Stimulated activated CD8-positive, alpha-beta memory T cell treated with anti-CD3 and anti-CD28 coated beads, Interleukin-2, amount 100 ng/mL, for 1 hour (primary cell): ENCODE measurements around the gene MARCHF9.

Experiments used
- DNase-seq, 2 donors: peaks; one replicate each; pipeline ENCODE4 v3.0.0-alpha.2; 2020; ENCODE audit warnings: low read depth in 2 of 2

Gene MARCHF9

DNA sequence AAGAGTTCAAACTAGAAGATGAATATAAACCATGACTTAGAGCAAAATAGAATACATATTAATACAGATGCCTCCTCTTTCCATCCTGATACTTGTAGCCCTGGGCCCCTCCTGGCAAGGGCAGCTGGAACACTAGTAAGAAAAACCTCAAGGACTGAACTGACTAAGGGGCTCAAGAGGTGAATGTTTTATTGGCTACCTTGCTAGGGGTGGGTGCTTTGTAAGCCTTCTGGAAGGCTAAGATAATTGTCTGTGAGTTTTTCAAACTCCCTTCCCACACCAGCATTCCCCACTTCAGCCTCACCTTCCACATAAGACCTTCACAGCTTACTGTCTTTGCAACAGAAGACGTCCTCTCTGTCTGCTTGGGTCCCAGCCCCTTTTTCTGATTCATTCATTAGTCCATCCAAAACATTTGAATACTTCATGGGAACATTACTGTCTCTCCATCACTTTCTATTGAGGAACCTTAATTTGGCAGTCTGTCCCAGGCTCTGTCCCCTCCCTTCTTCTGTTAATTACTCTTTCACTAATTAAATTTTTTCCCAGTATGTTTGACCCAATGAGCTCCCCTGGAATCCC is 1.1 kb upstream of the MARCHF9 start:
- DNase-seq, result no peak

DNA sequence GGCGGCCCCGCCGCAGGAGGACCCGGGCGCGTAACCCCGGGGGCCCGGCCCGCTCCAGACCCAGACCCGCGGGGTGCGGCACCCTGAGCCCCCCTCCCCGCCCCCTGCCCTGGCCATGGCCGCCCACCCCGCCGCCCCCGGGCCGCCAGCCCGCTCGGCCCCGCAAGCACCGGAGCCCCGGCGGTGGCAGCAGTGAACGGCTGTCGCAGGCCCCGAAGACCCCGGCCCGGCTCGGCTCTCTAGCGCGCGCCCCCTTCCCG is 221 bp downstream of the MARCHF9 start:
- DNase-seq, result no peak

DNA sequence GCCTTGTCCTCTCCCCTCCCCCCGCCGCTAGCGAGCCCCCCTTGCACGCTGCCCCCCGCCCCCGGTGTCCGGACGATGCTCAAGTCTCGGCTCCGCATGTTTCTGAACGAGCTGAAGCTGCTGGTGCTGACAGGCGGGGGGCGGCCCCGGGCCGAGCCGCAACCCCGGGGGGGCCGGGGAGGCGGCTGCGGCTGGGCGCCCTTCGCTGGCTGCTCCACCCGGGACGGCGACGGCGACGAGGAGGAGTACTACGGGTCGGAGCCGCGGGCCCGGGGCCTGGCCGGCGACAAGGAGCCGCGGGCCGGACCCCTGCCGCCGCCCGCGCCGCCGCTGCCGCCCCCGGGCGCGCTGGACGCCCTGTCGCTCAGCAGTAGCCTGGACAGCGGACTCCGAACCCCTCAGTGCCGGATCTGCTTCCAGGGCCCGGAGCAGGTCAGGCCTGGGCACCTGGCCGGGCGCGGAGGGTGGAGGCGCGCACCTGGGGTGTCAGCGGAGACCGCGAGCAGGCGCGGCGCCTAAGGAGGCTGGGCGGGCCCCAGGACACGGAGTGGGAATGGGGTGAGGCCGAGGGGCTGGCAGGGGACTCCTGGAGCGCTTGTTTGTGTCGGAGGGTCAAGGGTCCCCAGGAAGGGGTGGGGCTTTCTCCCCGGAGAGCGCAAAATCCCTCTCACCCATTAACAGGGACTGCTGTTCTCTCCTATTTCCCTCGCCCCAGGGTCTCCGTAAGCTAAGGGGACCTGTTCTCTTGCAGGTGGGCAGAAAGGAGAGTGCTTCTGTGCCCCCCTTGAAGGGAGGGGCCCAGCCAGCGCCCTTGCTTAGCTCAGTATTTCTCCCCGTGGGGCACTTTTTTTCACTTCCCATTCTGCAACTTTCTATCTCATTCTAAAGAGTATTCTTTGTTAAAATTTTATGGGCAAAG is 810 bp downstream of the MARCHF9 start:
- DNase-seq, result peak in 1 of 2 donors; percentile 30

DNA sequence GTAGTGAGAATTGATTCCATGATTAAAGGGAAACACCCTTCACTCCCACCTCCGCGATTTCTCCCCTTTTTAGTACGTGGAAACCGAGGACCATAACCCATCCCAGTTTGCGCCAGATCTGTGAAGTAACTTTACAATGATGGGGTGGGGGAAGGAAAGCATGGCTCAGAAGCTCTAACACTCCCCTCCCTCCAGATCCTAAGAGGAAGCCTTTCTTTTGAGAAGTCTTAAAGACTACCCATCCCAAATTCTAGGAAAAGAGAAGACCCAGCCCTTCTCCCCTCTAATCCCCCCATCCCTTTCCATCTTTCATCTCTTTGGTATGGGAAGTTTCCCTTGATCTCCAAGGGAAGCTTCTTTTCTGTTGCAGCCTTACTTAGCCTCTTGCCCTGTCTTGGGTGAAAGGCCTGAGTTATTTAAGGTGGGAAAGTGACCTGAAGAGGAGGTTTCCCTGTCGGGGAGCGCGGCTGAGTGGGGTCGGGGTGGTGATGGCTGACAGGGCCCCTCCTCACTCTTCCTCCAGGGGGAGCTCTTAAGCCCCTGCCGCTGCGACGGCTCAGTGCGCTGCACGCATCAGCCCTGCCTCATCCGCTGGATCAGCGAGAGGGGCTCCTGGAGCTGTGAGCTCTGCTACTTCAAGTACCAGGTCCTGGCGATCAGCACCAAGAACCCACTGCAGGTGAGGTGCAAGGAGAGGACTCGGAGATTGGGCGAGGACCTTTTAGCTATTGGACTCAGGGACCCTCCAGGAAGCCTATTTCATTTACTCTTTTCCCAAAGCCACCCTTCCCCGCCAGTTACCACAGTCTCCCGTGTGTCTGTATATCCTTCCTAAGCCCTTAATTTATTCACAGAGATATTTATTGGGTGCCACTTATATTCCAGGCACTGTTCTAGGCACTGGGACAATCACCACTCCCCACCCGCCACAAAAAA is 1.8 kb downstream of the MARCHF9 start:
- DNase-seq, result peak in 1 of 2 donors; percentile 39

DNA sequence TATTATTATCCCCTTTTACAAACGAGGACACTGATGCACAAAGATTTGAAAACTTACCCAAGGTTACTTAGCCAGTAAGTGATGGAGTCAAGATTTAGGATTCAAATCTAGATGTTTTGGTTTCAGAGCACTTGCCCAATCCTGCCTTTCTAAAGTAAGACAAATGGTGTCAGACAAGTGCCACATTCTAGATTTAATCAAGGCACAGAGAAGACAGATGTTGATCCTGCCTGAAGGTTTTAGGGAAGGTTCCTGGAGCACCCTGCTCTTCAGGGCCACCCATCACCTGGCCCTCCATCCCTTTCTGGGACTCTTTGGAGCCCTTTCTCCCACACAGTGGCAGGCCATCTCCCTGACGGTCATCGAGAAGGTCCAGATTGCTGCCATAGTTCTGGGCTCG is 2.9 kb downstream of the MARCHF9 start:
- DNase-seq, result no peak

DNA sequence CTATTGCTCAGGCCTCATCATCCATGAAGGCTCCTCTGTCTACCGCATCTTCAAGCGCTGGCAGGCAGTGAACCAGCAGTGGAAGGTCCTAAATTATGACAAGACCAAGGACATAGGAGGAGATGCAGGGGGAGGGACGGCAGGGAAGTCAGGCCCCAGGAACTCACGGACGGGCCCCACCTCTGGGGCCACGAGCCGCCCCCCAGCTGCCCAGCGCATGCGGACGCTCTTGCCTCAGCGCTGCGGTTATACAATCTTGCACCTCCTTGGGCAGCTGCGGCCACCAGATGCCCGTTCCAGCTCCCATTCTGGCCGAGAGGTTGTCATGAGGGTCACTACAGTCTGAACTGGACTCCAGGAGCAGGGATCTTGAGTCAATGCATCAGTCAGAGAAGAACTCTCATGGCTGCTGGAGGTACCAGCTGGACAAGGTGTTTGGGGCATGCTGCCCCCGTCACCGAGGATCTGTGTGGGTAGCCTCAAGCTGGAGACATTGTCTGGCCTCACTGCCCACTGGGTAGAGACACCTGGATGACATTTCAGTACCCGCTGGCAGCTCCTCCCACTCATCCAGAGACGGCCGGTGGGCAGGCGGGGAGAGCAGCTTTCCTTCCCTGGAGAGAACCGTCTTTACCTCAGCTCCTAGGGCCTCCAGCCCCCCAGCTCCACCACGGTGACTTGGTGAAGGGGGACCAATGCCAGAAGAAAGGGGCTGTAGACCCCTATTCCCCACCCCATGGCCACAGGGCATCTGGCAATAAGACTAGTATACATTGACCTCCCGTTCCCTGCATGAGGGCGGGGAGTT is 3.9 kb downstream of the MARCHF9 start:
- DNase-seq, result no peak

DNA sequence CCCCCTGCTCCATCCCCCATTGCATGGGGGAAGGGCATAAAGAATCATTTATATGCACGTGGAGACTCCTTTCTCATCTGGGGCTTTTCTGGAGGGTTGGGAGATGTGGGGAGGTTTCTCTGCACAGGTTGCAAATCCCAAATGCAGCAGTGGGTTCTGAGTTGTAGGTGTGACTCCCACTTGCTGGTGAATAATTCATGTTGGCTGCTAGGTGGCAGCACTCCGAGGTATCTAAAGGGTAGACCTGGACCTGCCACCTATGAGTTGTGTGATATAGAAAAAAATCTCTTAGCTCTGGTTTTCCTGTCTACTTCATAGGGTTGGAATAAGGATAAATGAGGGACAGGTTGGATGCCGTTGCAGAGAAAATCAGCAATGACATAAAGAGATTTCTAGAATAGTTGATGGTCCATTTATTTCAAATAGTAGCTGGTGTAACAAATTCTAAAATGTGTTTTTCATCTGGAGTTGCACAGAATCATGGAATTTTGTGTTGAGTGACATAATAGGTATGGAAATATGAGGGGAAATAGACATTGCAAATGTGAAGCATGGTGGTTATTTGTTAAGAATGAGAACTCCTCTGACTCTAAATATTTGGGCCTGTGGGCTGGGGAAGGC is 4.6 kb downstream of the MARCHF9 start:
- peak in 1 of 2 donors; percentile 25 for DNase-seq

DNA sequence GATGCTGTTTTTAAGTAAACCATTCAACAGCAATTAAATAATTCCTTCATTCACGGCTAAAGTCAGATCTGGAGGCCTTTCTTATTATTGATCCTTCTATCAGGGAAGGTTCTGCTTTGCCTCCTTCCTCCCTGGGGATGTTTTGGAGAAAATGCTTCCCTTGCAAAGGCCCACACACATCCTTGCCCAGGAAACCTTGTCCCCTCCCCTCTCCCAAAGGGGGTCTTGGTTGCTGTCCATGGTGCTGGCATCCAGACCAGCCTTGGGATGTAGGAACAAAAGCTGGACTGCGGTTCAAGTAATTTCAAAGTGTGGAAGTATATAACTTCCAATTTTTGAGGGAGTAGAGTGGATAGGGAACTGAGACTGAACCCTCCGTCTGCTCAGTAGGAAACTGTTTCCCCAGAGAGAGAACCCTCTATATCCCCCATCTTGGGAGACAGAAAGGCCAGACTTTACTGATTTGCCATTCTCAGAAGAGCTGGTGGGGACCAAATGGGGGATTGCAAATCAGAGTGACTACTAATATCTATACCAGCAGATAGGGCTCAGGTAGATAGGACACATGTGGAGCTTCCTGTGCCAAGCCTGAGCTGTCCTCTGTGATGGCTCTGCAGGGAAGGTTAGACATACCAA is 5.6 kb downstream of the MARCHF9 start:
- DNase-seq, result no peak

DNA sequence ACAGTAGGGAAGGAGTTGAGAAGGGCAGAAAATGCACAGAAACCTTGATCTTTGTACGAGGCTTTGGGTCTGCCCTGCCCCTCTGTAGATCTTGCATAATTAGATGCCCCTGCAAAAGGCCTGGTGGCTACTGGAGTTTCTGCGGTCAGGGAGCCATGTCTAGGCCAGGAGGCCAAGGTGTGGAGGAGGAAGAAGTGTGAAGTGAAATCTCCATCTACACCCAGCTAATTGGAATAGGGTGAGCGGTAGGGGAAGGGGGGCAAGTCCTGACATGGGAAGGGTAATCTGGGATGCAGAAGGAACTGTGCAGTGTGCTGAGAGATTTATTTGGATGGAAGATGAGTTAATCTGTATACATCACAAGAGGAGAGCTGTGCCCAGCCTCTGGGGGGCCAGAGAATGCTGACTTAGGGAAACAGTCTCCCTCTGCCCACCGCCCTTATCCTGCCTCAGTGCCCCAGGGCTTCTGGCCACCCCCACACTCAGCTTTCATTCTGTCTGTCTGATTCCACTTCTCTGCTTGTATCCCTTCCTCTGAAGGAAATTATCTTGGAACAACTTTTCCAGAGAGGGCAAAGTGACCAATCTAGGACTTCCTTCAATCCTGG is 6.6 kb downstream of the MARCHF9 start:
- DNase-seq, result no peak

DNA sequence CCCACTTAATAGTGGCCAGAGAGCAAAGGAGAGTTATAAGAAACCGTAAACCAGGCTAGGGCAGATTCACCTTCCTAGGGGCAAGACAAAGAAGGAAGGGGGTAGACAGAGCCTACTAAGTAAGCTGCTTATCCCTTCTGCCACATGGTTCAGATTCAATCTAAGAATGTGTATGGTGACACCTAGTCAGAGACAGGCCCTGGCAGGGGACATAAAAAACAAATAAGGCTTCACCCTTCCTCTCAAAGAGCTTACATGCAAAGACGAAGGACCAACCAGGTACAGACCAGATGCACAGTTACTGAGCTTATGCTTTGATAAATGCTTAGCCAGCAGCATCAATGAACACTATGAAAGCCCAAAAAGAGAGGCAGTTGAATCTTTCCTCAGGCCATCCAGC is 7.6 kb downstream of the MARCHF9 start:
- no peak for DNase-seq

DNA sequence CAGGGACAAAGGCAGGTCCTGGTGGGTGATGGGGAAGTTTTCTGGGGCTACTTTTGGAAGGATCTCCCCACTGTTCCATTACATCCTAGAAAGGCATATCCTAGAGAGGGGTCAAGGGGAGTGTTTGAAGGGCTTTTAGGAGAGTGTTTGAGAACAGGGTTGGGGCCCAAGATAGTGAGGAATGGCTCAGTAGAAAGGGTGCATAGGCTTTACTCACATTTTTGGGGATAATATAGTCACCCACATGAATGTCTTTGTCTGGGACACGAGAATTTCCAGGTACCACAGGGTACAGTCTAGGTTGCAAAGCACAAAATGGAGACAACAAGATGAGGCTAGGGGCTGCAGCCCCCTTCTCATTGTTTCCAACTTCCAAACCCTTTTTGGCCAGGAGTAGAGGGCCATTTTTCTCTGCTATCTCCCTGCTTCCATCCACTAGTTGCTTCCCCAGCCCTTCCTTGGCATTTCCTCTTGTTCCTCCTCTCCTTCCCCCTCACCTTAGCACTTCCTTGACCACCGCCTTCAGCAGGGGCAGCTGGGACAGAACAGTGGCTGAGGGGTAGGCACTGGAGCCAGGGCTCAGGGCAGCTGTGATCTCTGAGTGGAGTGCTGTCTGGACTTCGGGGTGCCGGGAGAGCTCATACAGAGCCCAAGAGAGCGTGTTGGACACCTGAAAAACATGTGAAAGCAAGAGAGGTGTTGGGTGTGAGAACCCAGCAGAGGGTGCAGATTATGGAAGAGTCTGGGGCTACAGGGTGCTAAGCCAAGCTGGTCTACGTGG is 9.2 kb downstream of the MARCHF9 start:
- no peak for DNase-seq

DNA sequence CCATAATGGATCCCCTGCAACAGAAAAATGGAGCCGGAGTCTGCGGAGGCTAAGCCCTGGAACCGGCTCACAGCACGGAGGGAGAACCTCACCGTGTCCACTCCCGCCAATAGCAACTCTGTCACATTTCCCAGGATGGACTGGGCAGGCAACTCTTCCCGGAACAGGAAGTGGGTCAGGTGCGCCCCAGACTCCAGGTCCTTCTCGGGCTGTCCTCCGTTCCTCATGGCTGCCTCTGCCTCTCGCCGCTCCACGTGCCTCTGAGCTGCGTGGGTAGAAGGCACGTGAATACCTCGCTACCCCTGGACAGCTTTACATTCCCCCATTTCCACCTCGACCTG is 9.7 kb downstream of the MARCHF9 start:
- DNase-seq, result no peak

DNA sequence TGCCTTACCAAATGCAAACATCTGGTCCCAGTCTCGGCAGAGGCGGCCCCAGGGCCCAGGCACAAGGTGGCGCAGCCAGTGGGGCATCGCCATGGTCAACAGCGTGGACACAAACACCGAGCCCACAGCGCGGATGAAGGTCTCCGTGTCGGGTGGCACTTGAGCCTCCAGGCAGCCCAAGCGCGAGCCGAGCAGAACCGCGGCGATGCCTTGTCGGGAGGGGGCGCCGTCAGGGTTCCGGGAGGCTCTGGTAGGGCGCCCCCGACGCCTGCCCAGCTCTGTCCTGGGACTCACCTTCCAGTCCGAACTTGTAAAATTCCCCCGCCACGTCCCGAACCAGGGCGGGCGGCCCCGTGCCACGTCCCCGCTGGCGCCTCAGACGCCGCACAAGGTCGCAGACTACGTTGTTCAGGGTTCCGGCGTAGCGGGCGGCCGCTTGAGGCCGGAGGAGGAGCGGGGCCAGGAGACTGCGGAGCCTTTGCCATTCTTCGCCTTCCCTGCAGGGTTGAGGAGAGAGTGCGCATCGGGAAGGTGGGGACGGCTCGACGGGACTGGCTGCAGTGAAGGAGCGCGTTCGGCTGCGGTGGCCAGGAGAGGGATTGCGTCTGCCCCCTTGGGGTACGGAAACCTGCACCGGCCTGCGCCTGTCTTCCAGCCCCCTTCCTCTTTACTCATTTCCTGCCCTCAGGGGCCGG is 10.2 kb downstream of the MARCHF9 start:
- DNase-seq, result peak in 1 of 2 donors; percentile 22

DNA sequence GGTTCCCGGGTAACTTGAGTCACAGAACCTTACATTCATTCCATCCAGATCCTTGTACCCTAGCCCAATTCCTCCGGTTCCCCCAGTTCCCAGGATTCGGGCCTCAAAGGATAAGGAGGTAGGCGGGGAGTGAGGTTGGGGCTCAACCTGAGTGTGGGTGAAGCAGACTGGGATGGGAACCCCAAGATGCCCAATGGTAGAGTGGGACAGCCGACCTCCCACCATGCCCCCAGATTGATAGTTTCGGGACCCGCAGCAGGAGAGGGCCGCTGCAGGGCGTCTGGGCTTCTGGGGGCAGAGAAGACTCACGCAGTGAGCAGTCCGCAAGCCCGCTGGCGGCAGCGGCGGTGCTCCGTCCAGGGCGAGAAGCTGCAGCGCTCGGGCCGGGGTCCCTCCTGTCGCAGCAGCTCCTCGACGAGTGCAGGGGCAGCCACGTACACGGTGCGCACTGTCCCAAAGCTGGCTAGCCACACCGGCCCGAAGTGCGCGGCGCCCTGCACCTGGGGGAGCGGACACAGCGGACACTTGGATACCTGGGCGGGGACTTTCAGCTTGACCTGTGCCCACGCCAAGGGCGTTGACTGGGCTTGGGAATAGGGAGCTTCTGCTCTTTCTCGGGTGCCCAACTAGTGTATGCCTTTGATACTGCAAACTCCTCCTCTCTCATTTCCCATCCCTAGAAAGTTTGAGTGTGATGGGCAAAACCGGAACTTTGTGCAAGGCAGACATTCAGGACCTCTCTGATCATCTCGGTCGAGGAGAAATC is 11.0 kb downstream of the MARCHF9 start:
- no peak for DNase-seq

DNA sequence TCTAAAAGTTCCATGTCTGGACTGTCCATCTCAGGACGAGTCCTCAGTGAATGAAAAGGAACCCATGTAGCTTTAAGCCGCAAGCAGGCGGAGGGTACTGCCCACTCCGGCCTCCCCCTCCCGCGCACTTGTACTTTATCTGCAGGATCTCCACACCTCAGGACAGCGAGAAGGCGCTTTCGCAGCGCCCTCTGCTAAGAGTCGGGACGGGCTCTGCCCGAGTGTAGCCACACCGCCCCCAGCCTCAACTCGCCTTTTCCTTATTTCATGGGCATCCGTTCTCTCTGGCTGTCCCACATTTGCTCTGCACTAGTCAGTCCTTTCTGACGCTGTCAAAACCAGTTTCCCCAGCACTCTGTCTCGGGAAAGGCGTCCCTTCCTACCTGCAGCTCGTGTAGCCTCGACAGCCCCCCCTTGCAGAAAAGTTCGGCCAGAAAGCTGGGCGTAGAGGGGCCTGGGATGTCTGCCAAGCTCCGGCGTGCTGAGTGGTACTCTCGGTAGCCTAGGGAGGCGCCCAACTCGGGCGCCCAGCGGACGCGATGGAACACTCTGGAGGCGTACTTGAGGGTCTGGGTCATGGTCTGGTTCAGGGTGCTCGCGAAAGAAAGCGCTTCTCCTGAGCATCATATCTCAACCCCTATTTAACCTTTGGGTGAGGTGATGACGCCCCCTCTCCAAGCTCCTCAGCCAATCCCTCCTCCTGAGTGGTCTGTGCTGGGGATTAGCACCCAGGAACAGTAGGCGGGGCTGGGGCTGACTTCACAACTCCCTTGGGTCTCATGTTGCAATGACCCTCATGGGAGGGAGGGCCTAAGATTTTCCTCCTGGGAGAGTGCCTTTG is 11.8 kb downstream of the MARCHF9 start, which contains the start of gene CYP27B1:
Gene CYP27B1, minus strand, starts transcription at position 615 of the 841 bp plus-strand sequence. Its CDS starts 37 bp downstream, at position 578.
- no peak for DNase-seq

DNA sequence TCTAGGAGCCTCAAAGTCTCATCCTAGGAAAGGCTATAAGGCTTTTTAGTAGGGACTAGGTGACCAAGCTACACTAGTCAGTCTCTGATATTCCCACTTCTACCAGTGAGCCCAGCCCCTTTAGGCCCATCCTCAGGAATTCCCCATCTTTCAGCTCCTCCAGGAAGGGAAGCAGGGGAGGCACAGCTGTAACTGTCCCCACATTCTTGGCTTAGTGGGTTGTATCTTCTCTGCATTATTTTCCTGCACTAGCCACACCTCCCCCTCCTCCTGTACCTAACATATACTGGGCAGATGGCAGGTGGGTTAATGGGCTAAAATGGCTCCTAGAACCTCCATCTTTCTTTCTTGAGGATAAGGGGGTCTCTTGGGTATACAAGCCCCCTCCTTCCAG is 12.4 kb downstream of the MARCHF9 start:
- DNase-seq, result no peak

DNA sequence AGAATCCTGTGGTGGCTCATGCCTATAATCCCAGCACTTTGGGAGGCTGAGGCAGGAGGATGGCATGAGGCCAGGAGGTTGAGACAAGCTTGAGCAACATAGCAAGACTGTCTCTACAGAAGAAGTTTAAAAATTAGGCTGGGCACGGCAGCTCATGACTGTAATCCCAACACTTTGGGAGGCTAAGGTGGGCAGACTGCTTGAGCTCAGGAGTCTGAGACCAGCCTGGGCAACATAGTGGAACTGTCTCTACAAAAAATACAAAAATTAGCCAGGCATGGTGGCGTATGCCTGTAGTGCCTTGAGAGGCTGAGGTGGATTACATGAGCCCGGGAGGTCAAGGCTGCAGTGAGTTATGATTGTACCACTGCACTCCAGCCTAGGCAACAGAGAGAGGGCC is 13.0 kb downstream of the MARCHF9 start:
- DNase-seq, result no peak
